SK-N-SH (cell line): ENCODE measurements around the gene CFAP100. TPM values are rescaled to one million over a fixed set of nuclear protein-coding genes. Genes with fewer than 3 reads are reported as not detected.

ENCODE experiments used
- CTCF ChIA-PET: fragments of 300-600, 350-600 bp; formaldehyde crosslinking; extraction: SDS; loops from one replicate; lab custom pipeline; 2021; lab: Yijun Ruan, JAX
- POLR2A ChIA-PET: fragments of 350-600 bp; sonication (Branson Sonifier 250); formaldehyde crosslinking; extraction: SDS; loops from one replicate; lab custom pipeline; 2020; ENCODE audit warnings: antibody characterized with exemption, inconsistent platforms; lab: Yijun Ruan, JAX
- DNase-seq: peaks from one replicate; pipeline ENCODE4 v3.0.0; 2012
- H2AFZ ChIP-seq: fragments of 200-600 bp; sonication (generic); 2 replicates; pipeline ENCODE4 v1.8.1; 2016; ENCODE audit warnings: antibody characterized with exemption, mild to moderate bottlenecking, low read depth
- H3F3A ChIP-seq: fragments of 200-600 bp; sonication (generic); replicated peaks from 2 replicates; pipeline ENCODE3; 2016; ENCODE audit warnings: antibody characterized with exemption, mild to moderate bottlenecking; ENCODE audit not compliant: insufficient read depth
- H3K27ac ChIP-seq, 2 experiments: fragments of 200-500 bp in 1 of 2; fragments of 200-600 bp in 1 of 2; sonication (Bioruptor generic) in 1 of 2; sonication (generic), shearing (Covaris generic) in 1 of 2; 2 replicates each; pipeline versions ENCODE4 v1.5.1 to v1.6.1; 2014 to 2016; ENCODE audit warnings: low read depth in 2 of 2, inconsistent platforms in 1 of 2, low read length in 1 of 2, mild to moderate bottlenecking in 1 of 2, mixed read lengths in 1 of 2
- H3K27me3 ChIP-seq: fragments of 200-600 bp; sonication (generic), shearing (Covaris generic); 2 replicates; pipeline ENCODE4 v1.6.1; 2016; ENCODE audit warnings: mixed run types; ENCODE audit not compliant: insufficient read depth
- H3K36me3 ChIP-seq, 2 experiments: fragments of 200-500 bp in 1 of 2; fragments of 200-600 bp in 1 of 2; sonication (Bioruptor generic) in 1 of 2; sonication (generic) in 1 of 2; replicated peaks in 1 of 2; 2 replicates each; pipeline versions ENCODE3 to v1.5.1; 2014 to 2016; ENCODE audit warnings: low read length in 1 of 2, mild to moderate bottlenecking in 1 of 2; ENCODE audit not compliant: insufficient read depth in 2 of 2, control insufficient read depth in 1 of 2
- H3K4me1 ChIP-seq, 2 experiments: fragments of 200-500 bp in 1 of 2; fragments of 200-600 bp in 1 of 2; sonication (Bioruptor generic) in 1 of 2; sonication (generic), shearing (Covaris generic) in 1 of 2; 2 replicates each; pipeline versions ENCODE4 v1.5.1 to v1.6.1; 2014 to 2016; ENCODE audit warnings: low read depth in 1 of 2, low read length in 1 of 2, mixed run types in 1 of 2; ENCODE audit not compliant: insufficient read depth in 2 of 2, control insufficient read depth in 1 of 2
- H3K4me2 ChIP-seq: fragments of 200-600 bp; sonication (generic), shearing (Covaris generic); 2 replicates; pipeline ENCODE4 v1.6.1; 2017; ENCODE audit warnings: mixed run types
- H3K4me3 ChIP-seq, 2 experiments: fragments of 200-500 bp in 1 of 2; fragments of 200-600 bp in 1 of 2; sonication (Bioruptor generic) in 1 of 2; sonication (generic), shearing (Covaris generic) in 1 of 2; 2 replicates each; pipeline versions ENCODE4 v1.5.1 to v1.8.1; 2014 to 2016; ENCODE audit warnings: low read depth in 2 of 2, inconsistent platforms in 1 of 2, low read length in 1 of 2, mild to moderate bottlenecking in 1 of 2, mixed read lengths in 1 of 2, moderate library complexity in 1 of 2
- H3K79me2 ChIP-seq: fragments of 200-600 bp; sonication (generic); 2 replicates; pipeline ENCODE4 v1.8.1; 2017; ENCODE audit warnings: mild to moderate bottlenecking; ENCODE audit not compliant: insufficient read depth
- H3K9ac ChIP-seq: fragments of 200-600 bp; sonication (generic); 2 replicates; pipeline ENCODE4 v1.6.1; 2017; ENCODE audit warnings: mixed run types
- H3K9me2 ChIP-seq: fragments of 200-600 bp; sonication (generic); 2 replicates; pipeline ENCODE4 v1.6.1; 2017; ENCODE audit warnings: mixed run types
- H3K9me3 ChIP-seq: fragments of 200-600 bp; sonication (generic); 2 replicates; pipeline ENCODE4 v1.6.1; 2017; ENCODE audit warnings: mixed run types, mild to moderate bottlenecking, moderate library complexity
- H4K20me1 ChIP-seq: fragments of 200-600 bp; sonication (generic); 2 replicates; pipeline ENCODE4 v1.6.1; 2017; ENCODE audit warnings: mild to moderate bottlenecking, mixed run types; ENCODE audit not compliant: insufficient read depth
- FOXJ3 ChIP-seq: sonication (generic); formaldehyde crosslinking; IDR thresholded peaks from 2 replicates; pipeline ENCODE4 v1.5.1; 2020; ENCODE audit warnings: mild to moderate bottlenecking, missing genetic modification reagents
- FOXM1 ChIP-seq: IDR thresholded peaks from 2 replicates; pipeline ENCODE4 v1.4.0; 2012; ENCODE audit warnings: low read depth, mild to moderate bottlenecking
- JUND ChIP-seq: IDR thresholded peaks from 2 replicates; pipeline ENCODE4 v1.4.0; 2012
- MXI1 ChIP-seq: IDR thresholded peaks from 2 replicates; pipeline ENCODE4 v1.6.1; 2012; ENCODE audit warnings: mild to moderate bottlenecking, low read depth, low read length, improper control_type of control experiment
- NFIC ChIP-seq: IDR thresholded peaks from 2 replicates; pipeline ENCODE4 v1.4.0; 2012; ENCODE audit warnings: borderline replicate concordance
- POLR2AphosphoS5 ChIP-seq: IDR thresholded peaks from 2 replicates; pipeline ENCODE4 v1.6.1; 2012; ENCODE audit warnings: low read depth, low read length
- RCOR1 ChIP-seq: fragments of 150-350 bp; IDR thresholded peaks from 2 replicates; pipeline ENCODE4 v1.6.1; 2017; ENCODE audit warnings: antibody characterized with exemption, low read length
- TAF1 ChIP-seq: IDR thresholded peaks from 2 replicates; pipeline ENCODE4 v1.6.1; 2012; ENCODE audit warnings: low read depth, mild to moderate bottlenecking, low read length, moderate library complexity, borderline replicate concordance
- TCF12 ChIP-seq: IDR thresholded peaks from 2 replicates; pipeline ENCODE4 v1.4.0; 2012
- WGBS: methylation state at CpG from one replicate; pipeline ENCODE4 v1.1.6; 2017; ENCODE audit warnings: low lambda C conversion rate; 5-methylcytosine and 5-hydroxymethylcytosine counted together
- polyA plus RNA-seq, 3 experiments: library from polyadenylated mRNA; depleted of rRNA; stranded (reverse); fragments of >200 nt; gene quantifications; 2 replicates each; pipeline ENCODE4 v1.2.3, GENCODE V29; 2012
- TF ChIP-seq, protein P1 (sequence below): fragments of 150-350 bp; IDR thresholded peaks from 2 replicates; pipeline ENCODE4 v1.6.1; 2016; ENCODE audit warnings: mild to moderate bottlenecking, low read depth, low read length
- TF ChIP-seq, protein P2 (sequence below): IDR thresholded peaks from 2 replicates; pipeline ENCODE4; 2012
- TF ChIP-seq, protein P3 (sequence below): IDR thresholded peaks from 2 replicates; pipeline ENCODE4 v1.4.0; 2012; ENCODE audit warnings: low read depth
- TF ChIP-seq, protein P4 (sequence below): IDR thresholded peaks from 2 replicates; pipeline ENCODE4 v1.4.0; 2012; ENCODE audit warnings: low read depth, borderline replicate concordance
- TF ChIP-seq, protein P5 (sequence below): IDR thresholded peaks from 2 replicates; pipeline ENCODE4 v1.6.1; 2012; ENCODE audit warnings: mild to moderate bottlenecking, low read depth, low read length, moderate library complexity

The CFAP100 gene
- polyA plus RNA-seq, 1 of the 3 experiments (the other 2 are of a cell fraction), result not detected

DNA sequence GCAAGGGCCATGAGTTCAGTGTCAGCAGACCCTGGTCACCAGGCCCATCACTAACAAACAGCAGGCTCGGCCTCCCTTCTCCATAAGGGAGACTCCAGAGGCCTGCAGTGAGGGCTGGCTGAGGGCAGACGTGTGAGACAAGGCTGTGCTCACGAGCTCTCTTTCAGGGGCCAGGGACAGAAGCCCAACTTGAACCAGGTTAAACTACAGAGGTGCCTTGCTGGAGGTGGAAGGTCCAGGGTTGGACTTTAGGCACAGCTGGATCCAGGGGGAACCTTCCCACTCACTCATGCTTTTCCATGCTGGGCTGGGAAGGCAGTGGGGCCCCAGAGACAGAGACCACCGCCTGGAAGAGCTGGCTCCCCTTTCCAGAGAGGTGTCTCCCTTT lies 19.0 kb downstream of the CFAP100 start:
- H3K9me3 ChIP-seq, result no peaks in the 10 kb centered on the region
- H3K36me3 ChIP-seq, result no peaks in the 10 kb centered on the region
- H3K9ac ChIP-seq, result no peak overlapping the region
- POLR2A ChIA-PET, result no interaction called here
- DNase-seq, result no peak
- H3K4me3 ChIP-seq, result no peak overlapping the region
- no peak overlapping the region for H3K27ac ChIP-seq
- no peaks in the 10 kb centered on the region for H3K79me2 ChIP-seq
- H3K9me2 ChIP-seq, result no peaks in the 10 kb centered on the region
- H3K4me1 ChIP-seq, result no peaks in the 10 kb centered on the region
- no peaks in the 10 kb centered on the region for H3K27me3 ChIP-seq
- no peak overlapping the region for H2AFZ ChIP-seq
- H4K20me1 ChIP-seq, result no peaks in the 10 kb centered on the region
- WGBS, result 27% methylated on average over 3 of the region's 4 CpGs
- TF ChIP-seq, protein P1, sequence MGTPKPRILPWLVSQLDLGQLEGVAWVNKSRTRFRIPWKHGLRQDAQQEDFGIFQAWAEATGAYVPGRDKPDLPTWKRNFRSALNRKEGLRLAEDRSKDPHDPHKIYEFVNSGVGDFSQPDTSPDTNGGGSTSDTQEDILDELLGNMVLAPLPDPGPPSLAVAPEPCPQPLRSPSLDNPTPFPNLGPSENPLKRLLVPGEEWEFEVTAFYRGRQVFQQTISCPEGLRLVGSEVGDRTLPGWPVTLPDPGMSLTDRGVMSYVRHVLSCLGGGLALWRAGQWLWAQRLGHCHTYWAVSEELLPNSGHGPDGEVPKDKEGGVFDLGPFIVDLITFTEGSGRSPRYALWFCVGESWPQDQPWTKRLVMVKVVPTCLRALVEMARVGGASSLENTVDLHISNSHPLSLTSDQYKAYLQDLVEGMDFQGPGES, result no peak
- TF ChIP-seq, protein P2, sequence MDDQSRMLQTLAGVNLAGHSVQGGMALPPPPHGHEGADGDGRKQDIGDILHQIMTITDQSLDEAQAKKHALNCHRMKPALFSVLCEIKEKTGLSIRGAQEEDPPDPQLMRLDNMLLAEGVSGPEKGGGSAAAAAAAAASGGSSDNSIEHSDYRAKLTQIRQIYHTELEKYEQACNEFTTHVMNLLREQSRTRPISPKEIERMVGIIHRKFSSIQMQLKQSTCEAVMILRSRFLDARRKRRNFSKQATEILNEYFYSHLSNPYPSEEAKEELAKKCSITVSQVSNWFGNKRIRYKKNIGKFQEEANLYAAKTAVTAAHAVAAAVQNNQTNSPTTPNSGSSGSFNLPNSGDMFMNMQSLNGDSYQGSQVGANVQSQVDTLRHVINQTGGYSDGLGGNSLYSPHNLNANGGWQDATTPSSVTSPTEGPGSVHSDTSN, result no peak
- TF ChIP-seq, protein P3, sequence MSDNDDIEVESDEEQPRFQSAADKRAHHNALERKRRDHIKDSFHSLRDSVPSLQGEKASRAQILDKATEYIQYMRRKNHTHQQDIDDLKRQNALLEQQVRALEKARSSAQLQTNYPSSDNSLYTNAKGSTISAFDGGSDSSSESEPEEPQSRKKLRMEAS, result no peak
- TF ChIP-seq, protein P4, sequence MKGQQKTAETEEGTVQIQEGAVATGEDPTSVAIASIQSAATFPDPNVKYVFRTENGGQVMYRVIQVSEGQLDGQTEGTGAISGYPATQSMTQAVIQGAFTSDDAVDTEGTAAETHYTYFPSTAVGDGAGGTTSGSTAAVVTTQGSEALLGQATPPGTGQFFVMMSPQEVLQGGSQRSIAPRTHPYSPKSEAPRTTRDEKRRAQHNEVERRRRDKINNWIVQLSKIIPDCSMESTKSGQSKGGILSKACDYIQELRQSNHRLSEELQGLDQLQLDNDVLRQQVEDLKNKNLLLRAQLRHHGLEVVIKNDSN, result no peak
- no peak for TF ChIP-seq POLR2AphosphoS5
- TF ChIP-seq RCOR1, result no peak
- TF ChIP-seq TCF12, result no peak
- TF ChIP-seq NFIC, result no peak
- TF ChIP-seq FOXM1, result no peak
- no peak for TF ChIP-seq JUND
- no peak for TF ChIP-seq TAF1
- no peak for TF ChIP-seq MXI1
- TF ChIP-seq, protein P5, sequence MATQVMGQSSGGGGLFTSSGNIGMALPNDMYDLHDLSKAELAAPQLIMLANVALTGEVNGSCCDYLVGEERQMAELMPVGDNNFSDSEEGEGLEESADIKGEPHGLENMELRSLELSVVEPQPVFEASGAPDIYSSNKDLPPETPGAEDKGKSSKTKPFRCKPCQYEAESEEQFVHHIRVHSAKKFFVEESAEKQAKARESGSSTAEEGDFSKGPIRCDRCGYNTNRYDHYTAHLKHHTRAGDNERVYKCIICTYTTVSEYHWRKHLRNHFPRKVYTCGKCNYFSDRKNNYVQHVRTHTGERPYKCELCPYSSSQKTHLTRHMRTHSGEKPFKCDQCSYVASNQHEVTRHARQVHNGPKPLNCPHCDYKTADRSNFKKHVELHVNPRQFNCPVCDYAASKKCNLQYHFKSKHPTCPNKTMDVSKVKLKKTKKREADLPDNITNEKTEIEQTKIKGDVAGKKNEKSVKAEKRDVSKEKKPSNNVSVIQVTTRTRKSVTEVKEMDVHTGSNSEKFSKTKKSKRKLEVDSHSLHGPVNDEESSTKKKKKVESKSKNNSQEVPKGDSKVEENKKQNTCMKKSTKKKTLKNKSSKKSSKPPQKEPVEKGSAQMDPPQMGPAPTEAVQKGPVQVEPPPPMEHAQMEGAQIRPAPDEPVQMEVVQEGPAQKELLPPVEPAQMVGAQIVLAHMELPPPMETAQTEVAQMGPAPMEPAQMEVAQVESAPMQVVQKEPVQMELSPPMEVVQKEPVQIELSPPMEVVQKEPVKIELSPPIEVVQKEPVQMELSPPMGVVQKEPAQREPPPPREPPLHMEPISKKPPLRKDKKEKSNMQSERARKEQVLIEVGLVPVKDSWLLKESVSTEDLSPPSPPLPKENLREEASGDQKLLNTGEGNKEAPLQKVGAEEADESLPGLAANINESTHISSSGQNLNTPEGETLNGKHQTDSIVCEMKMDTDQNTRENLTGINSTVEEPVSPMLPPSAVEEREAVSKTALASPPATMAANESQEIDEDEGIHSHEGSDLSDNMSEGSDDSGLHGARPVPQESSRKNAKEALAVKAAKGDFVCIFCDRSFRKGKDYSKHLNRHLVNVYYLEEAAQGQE, result no peak
- TF ChIP-seq FOXJ3, result no peak
- CTCF ChIA-PET, result no interaction called here
- no peaks in the 10 kb centered on the region for H3F3A ChIP-seq
- no peak overlapping the region for H3K4me2 ChIP-seq
